H9 (cell line): ENCODE measurements around the gene RAPGEF3. TPM values are rescaled to one million over a fixed set of nuclear protein-coding genes. Genes with fewer than 3 reads are reported as not detected.
A peak's percentile ranks its signal among the peaks of the same experiment; 100 is the strongest.

Source experiments
- DNase-seq: peaks from one replicate; pipeline ENCODE4 v3.0.0-alpha.2; 2017
- H2AFZ ChIP-seq: one replicate; pipeline ENCODE4 v1.6.1; 2013; ENCODE audit warnings: mild to moderate bottlenecking, low read length, control low read depth, moderate library complexity
- H2AK5ac ChIP-seq: 2 replicates; pipeline ENCODE4 v1.6.1; 2013; ENCODE audit warnings: low read length, control low read depth, mixed read lengths; ENCODE audit not compliant: insufficient read length
- H2BK120ac ChIP-seq: one replicate; pipeline ENCODE4 v1.6.1; 2013; ENCODE audit warnings: low read depth, mild to moderate bottlenecking, low read length, control low read depth, inconsistent platforms; ENCODE audit not compliant: poor library complexity, severe bottlenecking
- H2BK12ac ChIP-seq: 2 replicates; pipeline ENCODE4 v1.6.1; 2013; ENCODE audit warnings: low read length, control low read depth, mixed read lengths, low read depth; ENCODE audit not compliant: insufficient read length
- H2BK15ac ChIP-seq: 2 replicates; pipeline ENCODE4 v1.6.1; 2013; ENCODE audit warnings: low read depth, low read length, control low read depth
- H2BK20ac ChIP-seq: one replicate; pipeline ENCODE4 v1.6.1; 2013; ENCODE audit warnings: low read depth, mild to moderate bottlenecking, low read length, control low read depth, inconsistent platforms; ENCODE audit not compliant: poor library complexity, severe bottlenecking
- H2BK5ac ChIP-seq: 2 replicates; pipeline ENCODE4 v1.6.1; 2013; ENCODE audit warnings: low read length, control low read depth, mixed read lengths; ENCODE audit not compliant: insufficient read length
- H3K14ac ChIP-seq: 2 replicates; pipeline ENCODE4 v1.6.1; 2013; ENCODE audit warnings: low read length, control low read depth; ENCODE audit not compliant: insufficient read depth
- H3K18ac ChIP-seq: 2 replicates; pipeline ENCODE4 v1.6.1; 2013; ENCODE audit warnings: low read depth, mild to moderate bottlenecking, mixed read lengths, low read length, control low read depth; ENCODE audit not compliant: insufficient read length
- H3K23ac ChIP-seq: 2 replicates; pipeline ENCODE4 v1.6.1; 2013; ENCODE audit warnings: low read length, control low read depth, mixed read lengths, low read depth; ENCODE audit not compliant: insufficient read length
- H3K23me2 ChIP-seq: 2 replicates; pipeline ENCODE4 v1.6.1; 2013; ENCODE audit warnings: low read depth, mild to moderate bottlenecking, mixed read lengths, low read length, control low read depth; ENCODE audit not compliant: insufficient read length, poor library complexity, severe bottlenecking
- H3K27ac ChIP-seq: 2 replicates; pipeline ENCODE4 v1.5.1; 2013; ENCODE audit warnings: low read length, control low read depth, mixed read lengths, low read depth; ENCODE audit not compliant: insufficient read length
- H3K27me3 ChIP-seq: 2 replicates; pipeline ENCODE4 v1.6.1; 2013; ENCODE audit warnings: low read length, control low read depth, inconsistent platforms; ENCODE audit not compliant: insufficient read depth
- H3K4ac ChIP-seq: 2 replicates; pipeline ENCODE4 v1.6.1; 2013; ENCODE audit warnings: low read depth, mild to moderate bottlenecking, control low read depth, inconsistent platforms, low read length, moderate library complexity
- H3K4me1 ChIP-seq: 2 replicates; pipeline ENCODE4 v1.6.1; 2013; ENCODE audit warnings: low read length, control low read depth, inconsistent platforms; ENCODE audit not compliant: insufficient read depth
- H3K4me2 ChIP-seq: 2 replicates; pipeline ENCODE4 v1.6.1; 2013; ENCODE audit warnings: low read length, control low read depth, mixed read lengths; ENCODE audit not compliant: insufficient read length, insufficient read depth
- H3K56ac ChIP-seq: 2 replicates; pipeline ENCODE4 v1.6.1; 2013; ENCODE audit warnings: low read depth, mild to moderate bottlenecking, mixed read lengths, low read length, control low read depth; ENCODE audit not compliant: insufficient read length
- H3K79me1 ChIP-seq: 2 replicates; pipeline ENCODE4 v1.6.1; 2013; ENCODE audit warnings: low read depth, mild to moderate bottlenecking, moderate library complexity, low read length, control low read depth, inconsistent platforms; ENCODE audit not compliant: insufficient read depth, poor library complexity, severe bottlenecking
- H3K79me2 ChIP-seq: 2 replicates; pipeline ENCODE4 v1.6.1; 2013; ENCODE audit warnings: low read length, control low read depth, inconsistent platforms; ENCODE audit not compliant: insufficient read depth
- H3K9ac ChIP-seq: 2 replicates; pipeline ENCODE4 v1.6.1; 2013; ENCODE audit warnings: low read length, control low read depth, mixed read lengths; ENCODE audit not compliant: insufficient read length; ENCODE audit errors: extremely low read depth
- H3K9me3 ChIP-seq: one replicate; pipeline ENCODE4 v1.6.1; 2013; ENCODE audit warnings: low read depth, low read length, inconsistent platforms; ENCODE audit not compliant: control insufficient read depth
- H3T11ph ChIP-seq: one replicate; pipeline ENCODE4 v1.6.1; 2013; ENCODE audit warnings: mild to moderate bottlenecking, low read length, control low read depth, inconsistent platforms
- H4K20me1 ChIP-seq: one replicate; pipeline ENCODE4 v1.6.1; 2013; ENCODE audit not compliant: control insufficient read depth, insufficient read length, insufficient read depth
- H4K5ac ChIP-seq: 2 replicates; pipeline ENCODE4 v1.6.1; 2013; ENCODE audit warnings: low read depth, mild to moderate bottlenecking, mixed read lengths, low read length, control low read depth; ENCODE audit not compliant: insufficient read length
- H4K8ac ChIP-seq: replicated peaks from 2 replicates; pipeline ENCODE4 v1.6.1; 2013; ENCODE audit warnings: low read length, control low read depth, mixed read lengths, low read depth; ENCODE audit not compliant: insufficient read length
- H4K91ac ChIP-seq: 2 replicates; pipeline ENCODE4 v1.6.1; 2013; ENCODE audit warnings: low read depth, mild to moderate bottlenecking, moderate library complexity, mixed read lengths, low read length, control low read depth; ENCODE audit not compliant: insufficient read length
- H3K27ac Mint-ChIP-seq, 3 experiments: 2 replicates in 2 of 3; 3 replicates in 1 of 3; pipeline ENCODE4 v1.8.0; 2020 to 2021; ENCODE audit warnings: mixed read lengths in 3 of 3, mild to moderate bottlenecking in 1 of 3, moderate library complexity in 1 of 3
- H3K27me3 Mint-ChIP-seq: 2 replicates; pipeline ENCODE4 v1.8.0; 2021; ENCODE audit warnings: low read depth, mild to moderate bottlenecking, moderate library complexity, mixed read lengths
- H3K36me3 Mint-ChIP-seq, 3 experiments: 2 replicates in 2 of 3; 3 replicates in 1 of 3; pipeline ENCODE4 v1.8.0; 2020 to 2021; ENCODE audit warnings: low read depth in 3 of 3, mixed read lengths in 3 of 3; ENCODE audit not compliant: insufficient read depth in 1 of 3
- H3K4me1 Mint-ChIP-seq, 2 experiments: 2 replicates each; pipeline ENCODE4 v1.8.0; 2020; ENCODE audit warnings: mixed read lengths in 2 of 2
- H3K4me3 Mint-ChIP-seq, 2 experiments: 2 replicates in 1 of 2; 3 replicates in 1 of 2; pipeline ENCODE4 v1.8.0; 2020 to 2021; ENCODE audit warnings: mild to moderate bottlenecking in 2 of 2, mixed read lengths in 2 of 2, moderate library complexity in 1 of 2
- H3K9me3 Mint-ChIP-seq, 2 experiments: 2 replicates in 1 of 2; 3 replicates in 1 of 2; pipeline ENCODE4 v1.8.0; 2020; ENCODE audit warnings: mild to moderate bottlenecking in 2 of 2, mixed read lengths in 2 of 2, moderate library complexity in 1 of 2
- CTCF ChIP-seq: fragments of 200-600 bp; sonication (generic); conservative IDR thresholded peaks from 3 replicates; pipeline ENCODE4 v1.8.0; 2021; ENCODE audit warnings: antibody characterized with exemption, mild to moderate bottlenecking
- WGBS: extraction: QIAGEN DNeasy Blood & Tissue Kit; methylation state at CpG from one replicate; pipeline ENCODE4 v1.1.7; 2013; ENCODE audit warnings: missing lambda C conversion rate, low lambda C conversion rate, mixed read lengths; ENCODE audit not compliant: insufficient read length; ENCODE audit errors: extremely low coverage; 5-methylcytosine and 5-hydroxymethylcytosine counted together
- total RNA-seq: library from RNA; stranded (reverse); gene quantifications from 2 replicates; pipeline ENCODE4 v1.2.1, GENCODE V29; 2021

The RAPGEF3 gene
- total RNA-seq, 1 experiment from 2014 or later, result 7.4 TPM

GRCh38 chr12:47773062-47773857 is 14.6 kb upstream of the RAPGEF3 start, which contains the start of gene SLC48A1:
Gene SLC48A1, plus strand, starts transcription at chr12:47773238. Its CDS starts 67 bp downstream, at chr12:47773305.
- Histone ChIP-seq H3K4ac (no peak within 1 kb of the TSS), H3T11ph (no peak within 1 kb of the TSS), H3K18ac (no peak within 1 kb of the TSS), H3K79me2 (no peaks in the 10 kb centered on the region), H3K27ac (no peak within 1 kb of the TSS), H3K9me3 (no peaks in the 10 kb centered on the region), H2AK5ac (no peak within 1 kb of the TSS), H3K4me1 (peaks cover 5% of the 10 kb centered on the region), H3K4me2 (peak within 1 kb of the TSS; percentile 69), H2BK5ac (no peak within 1 kb of the TSS), H3K23me2 (peaks cover 6% of the 10 kb centered on the region), H2BK15ac (no peak within 1 kb of the TSS), H4K91ac (no peak within 1 kb of the TSS), H4K5ac (no peak within 1 kb of the TSS), H2BK120ac (no peak within 1 kb of the TSS), H3K27me3 (no peaks in the 10 kb centered on the region), H2BK12ac (no peak within 1 kb of the TSS), H3K79me1 (no peaks in the 10 kb centered on the region), H2AFZ (no peak within 1 kb of the TSS), H4K8ac (no peak within 1 kb of the TSS), H3K56ac (no peak within 1 kb of the TSS), H3K9ac (no peak within 1 kb of the TSS), H2BK20ac (no peak within 1 kb of the TSS), H3K23ac (no peak within 1 kb of the TSS), H4K20me1 (peaks cover 1% of the 10 kb centered on the region), H3K14ac (no peak within 1 kb of the TSS; the same call in 1 of the 2 replicates)
- Mint-ChIP-seq H3K36me3 (peaks cover 0 to 1% (median 0%) of the 10 kb centered on the region in 3 experiments; a peak in 2 of 7 replicates), H3K4me1 (peaks cover 20 to 32% of the 10 kb centered on the region in 2 experiments), H3K27me3 (peaks cover 22% of the 10 kb centered on the region), H3K9me3 (no peaks in the 10 kb centered on the region), H3K27ac (peak within 1 kb of the TSS in 1 of 3 experiments; percentile 27; a peak in 2 of 7 replicates), H3K4me3 (peak within 1 kb of the TSS; percentile 81 to 92)
- peak; percentile 79 for DNase-seq
- TF ChIP-seq CTCF, result peak; percentile 37; the same call in 2 of the 3 replicates
- WGBS, result no CpG with 5 or more reads among the region's 106 CpGs
